Erythroblast (primary cell): ENCODE data around the gene SORCS1.

ENCODE experiments used
- GATA1 ChIP-seq: IDR thresholded peaks from 2 replicates; pipeline ENCODE4 v1.6.1; 2011; ENCODE audit warnings: low read depth, mild to moderate bottlenecking, control low read depth, low read length, moderate library complexity
- POLR2A ChIP-seq: IDR thresholded peaks from 2 replicates; pipeline ENCODE4 v1.6.1; 2011; ENCODE audit warnings: mild to moderate bottlenecking, low read length

GRCh38 chr10:106637873-106638272 is 526.6 kb downstream of the SORCS1 start:
- no peak for TF ChIP-seq POLR2A
- TF ChIP-seq GATA1, result no peak
